ENCODE measurements around the gene PLXNA1. TPM values are rescaled to one million over a fixed set of nuclear protein-coding genes. Genes with fewer than 3 reads are reported as not detected.

Gene PLXNA1
- polyA plus RNA-seq, 3 donors from 2014 or later, result 0.05 to 0.17 (median 0.06) TPM

- Mint-ChIP-seq H3K9me3 (no peaks in the 10 kb centered on the region), H3K4me1 (no peaks in the 10 kb centered on the region), H3K27me3 (ENCODE audit: low read depth in 3 of 3) (peaks cover 0 to 2% (median 0%) of the 10 kb centered on the region in 3 donors), H3K27ac (no peak overlapping the region), H3K36me3 (peaks cover 0 to 8% (median 0%) of the 10 kb centered on the region in 3 donors), H3K4me3 (no peak overlapping the region)
- DNase-seq, result no peak
Measured at GRCh38 chr3:126957776-126958637, 24.9 kb upstream of the PLXNA1 start.

- no peak for DNase-seq
- Mint-ChIP-seq H3K4me3 (no peak overlapping the region), H3K9me3 (no peaks in the 10 kb centered on the region), H3K27me3 (ENCODE audit: low read depth in 3 of 3) (peaks cover 0 to 2% (median 0%) of the 10 kb centered on the region in 3 donors), H3K27ac (no peak overlapping the region), H3K36me3 (peaks cover 0 to 8% (median 0%) of the 10 kb centered on the region in 3 donors), H3K4me1 (no peaks in the 10 kb centered on the region)
Measured at GRCh38 chr3:126958638-126959085, 24.3 kb upstream of the PLXNA1 start.

- DNase-seq, result no peak
- Mint-ChIP-seq H3K4me1 (no peaks in the 10 kb centered on the region), H3K27ac (no peak overlapping the region), H3K9me3 (no peaks in the 10 kb centered on the region), H3K36me3 (peaks cover 0 to 8% (median 0%) of the 10 kb centered on the region in 3 donors), H3K27me3 (ENCODE audit: low read depth in 3 of 3) (peaks cover 0 to 2% (median 0%) of the 10 kb centered on the region in 3 donors), H3K4me3 (no peak overlapping the region)
Measured at GRCh38 chr3:126959136-126959920, 23.6 kb upstream of the PLXNA1 start.

GRCh38 chr3:126959921-126960603 lies 22.9 kb upstream of the PLXNA1 start:
- Mint-ChIP-seq H3K4me3 (no peak overlapping the region), H3K9me3 (no peaks in the 10 kb centered on the region), H3K36me3 (peaks cover 0 to 8% (median 0%) of the 10 kb centered on the region in 3 donors), H3K27me3 (ENCODE audit: low read depth in 3 of 3) (peaks cover 0 to 2% (median 0%) of the 10 kb centered on the region in 3 donors), H3K4me1 (no peaks in the 10 kb centered on the region), H3K27ac (no peak overlapping the region)
- no peak for DNase-seq

- Mint-ChIP-seq H3K36me3 (peaks cover 0 to 8% (median 0%) of the 10 kb centered on the region in 3 donors), H3K4me1 (no peaks in the 10 kb centered on the region), H3K27me3 (ENCODE audit: low read depth in 3 of 3) (peaks cover 0 to 2% (median 0%) of the 10 kb centered on the region in 3 donors), H3K9me3 (no peaks in the 10 kb centered on the region), H3K27ac (no peak overlapping the region), H3K4me3 (no peak overlapping the region)
- no peak for DNase-seq
Measured at GRCh38 chr3:126960604-126960995, 22.3 kb upstream of the PLXNA1 start.

- Mint-ChIP-seq H3K4me3 (no peak overlapping the region), H3K27ac (no peak overlapping the region), H3K9me3 (no peaks in the 10 kb centered on the region), H3K27me3 (ENCODE audit: low read depth in 3 of 3) (peaks cover 0 to 2% (median 0%) of the 10 kb centered on the region in 3 donors), H3K4me1 (no peaks in the 10 kb centered on the region), H3K36me3 (peaks cover 0 to 8% (median 0%) of the 10 kb centered on the region in 3 donors)
- no peak for DNase-seq
Measured at GRCh38 chr3:126961191-126961790, 21.6 kb upstream of the PLXNA1 start.

GRCh38 chr3:126961791-126962461 lies 21.0 kb upstream of the PLXNA1 start:
- no peak overlapping the region for H3K27ac Mint-ChIP-seq
- peaks cover 0 to 2% (median 0%) of the 10 kb centered on the region in 3 donors for H3K27me3 Mint-ChIP-seq (ENCODE audit: low read depth in 3 of 3)
- no peaks in the 10 kb centered on the region for H3K9me3 Mint-ChIP-seq
- no peak overlapping the region for H3K4me3 Mint-ChIP-seq
- H3K36me3 Mint-ChIP-seq, result peaks cover 0 to 8% (median 0%) of the 10 kb centered on the region in 3 donors
- H3K4me1 Mint-ChIP-seq, result no peaks in the 10 kb centered on the region
- DNase-seq, result no peak

- no peaks in the 10 kb centered on the region for H3K9me3 Mint-ChIP-seq
- no peaks in the 10 kb centered on the region for H3K4me1 Mint-ChIP-seq
- no peak overlapping the region for H3K27ac Mint-ChIP-seq
- no peak for DNase-seq
- H3K4me3 Mint-ChIP-seq, result no peak overlapping the region
- H3K36me3 Mint-ChIP-seq, result peaks cover 0 to 8% (median 0%) of the 10 kb centered on the region in 3 donors
- H3K27me3 Mint-ChIP-seq (ENCODE audit: low read depth in 3 of 3), result peaks cover 0 to 2% (median 2%) of the 10 kb centered on the region in 3 donors
Measured at GRCh38 chr3:126962756-126963155, 20.2 kb upstream of the PLXNA1 start.

GRCh38 chr3:126963261-126964190 lies 19.4 kb upstream of the PLXNA1 start:
- H3K27me3 Mint-ChIP-seq (ENCODE audit: low read depth in 3 of 3), result peaks cover 0 to 5% (median 2%) of the 10 kb centered on the region in 3 donors
- no peak overlapping the region for H3K4me3 Mint-ChIP-seq
- H3K27ac Mint-ChIP-seq, result no peak overlapping the region
- H3K9me3 Mint-ChIP-seq, result no peaks in the 10 kb centered on the region
- H3K4me1 Mint-ChIP-seq, result no peaks in the 10 kb centered on the region
- no peak for DNase-seq
- H3K36me3 Mint-ChIP-seq, result peaks cover 0 to 8% (median 0%) of the 10 kb centered on the region in 3 donors

GRCh38 chr3:126964261-126964660 lies 18.7 kb upstream of the PLXNA1 start:
- Mint-ChIP-seq H3K4me1 (no peaks in the 10 kb centered on the region), H3K27me3 (ENCODE audit: low read depth in 3 of 3) (peaks cover 0 to 6% (median 2%) of the 10 kb centered on the region in 3 donors), H3K36me3 (peaks cover 0 to 3% (median 0%) of the 10 kb centered on the region in 3 donors), H3K27ac (no peak overlapping the region), H3K9me3 (no peaks in the 10 kb centered on the region), H3K4me3 (no peak overlapping the region)
- no peak for DNase-seq

GRCh38 chr3:126964950-126965349 lies 18.0 kb upstream of the PLXNA1 start:
- H3K36me3 Mint-ChIP-seq, result peaks cover 0 to 3% (median 0%) of the 10 kb centered on the region in 3 donors
- H3K27me3 Mint-ChIP-seq (ENCODE audit: low read depth in 3 of 3), result peaks cover 0 to 8% (median 0%) of the 10 kb centered on the region in 3 donors
- no peak overlapping the region for H3K4me3 Mint-ChIP-seq
- H3K27ac Mint-ChIP-seq, result no peak overlapping the region
- no peaks in the 10 kb centered on the region for H3K4me1 Mint-ChIP-seq
- DNase-seq, result no peak
- H3K9me3 Mint-ChIP-seq, result no peaks in the 10 kb centered on the region

- no peak for DNase-seq
- H3K4me1 Mint-ChIP-seq, result no peaks in the 10 kb centered on the region
- peaks cover 0 to 8% (median under 1%) of the 10 kb centered on the region in 3 donors for H3K27me3 Mint-ChIP-seq (ENCODE audit: low read depth in 3 of 3)
- no peaks in the 10 kb centered on the region for H3K9me3 Mint-ChIP-seq
- H3K36me3 Mint-ChIP-seq, result peaks cover 0 to 3% (median 0%) of the 10 kb centered on the region in 3 donors
- no peak overlapping the region for H3K4me3 Mint-ChIP-seq
- no peak overlapping the region for H3K27ac Mint-ChIP-seq
Measured at GRCh38 chr3:126965526-126966080, 17.3 kb upstream of the PLXNA1 start.
